PC-9 (cell line): ENCODE data around the gene PHF20. TPM values are rescaled to one million over a fixed set of nuclear protein-coding genes. Genes with fewer than 3 reads are reported as not detected.
A peak's percentile ranks its signal among the peaks of the same experiment; 100 is the strongest.
"Not testable (repeated sequence)": the region's sequence is repeated elsewhere in the genome, so short reads cannot be mapped to it uniquely, and the experiment has no call there.

ENCODE experiments used
- BruUV-seq: library from RNA; stranded (reverse); fragments of 400-500 nt; replicated peaks from 2 replicates; lab custom pipeline; 2021; lab: Mats Ljungman, UMichigan
- CTCF ChIA-PET: fragments of 300-600 bp; sonication (Branson Sonifier 250); formaldehyde crosslinking; loops from one replicate; lab custom pipeline; 2022; ENCODE audit warnings: antibody characterized with exemption; lab: Charles Lee
- POLR2A ChIA-PET: fragments of 300-600 bp; sonication (Branson Sonifier 250); formaldehyde crosslinking; loops from one replicate; lab custom pipeline; 2022; ENCODE audit warnings: antibody characterized with exemption; ENCODE audit not compliant: unreplicated experiment; lab: Charles Lee
- DNase-seq, 2 experiments: peaks; one replicate each; pipeline versions ENCODE4 v3.0.0 to v3.0.0-alpha.2; 2015 to 2022; ENCODE audit warnings: mixed read lengths in 1 of 2
- H2AFZ ChIP-seq: fragments of 200-600 bp; sonication (generic); 2 replicates; pipeline ENCODE4 v1.8.1; 2017; ENCODE audit warnings: antibody characterized with exemption
- H3F3A ChIP-seq: fragments of 200-600 bp; sonication (generic); 2 replicates; pipeline ENCODE4 v1.8.1; 2017; ENCODE audit warnings: antibody characterized with exemption, mild to moderate bottlenecking, low read depth; ENCODE audit not compliant: insufficient read depth
- H3K27ac ChIP-seq: fragments of 200-600 bp; sonication (generic); 2 replicates; pipeline ENCODE4 v1.6.1; 2016; ENCODE audit warnings: mixed run types
- H3K27me3 ChIP-seq: fragments of 200-600 bp; sonication (generic); 2 replicates; pipeline ENCODE4 v1.6.1; 2016; ENCODE audit warnings: low read depth, mixed run types; ENCODE audit not compliant: insufficient read depth
- H3K36me3 ChIP-seq: fragments of 200-600 bp; sonication (generic); 2 replicates; pipeline ENCODE4 v1.6.1; 2016; ENCODE audit warnings: low read depth, mixed run types
- H3K4me1 ChIP-seq: fragments of 200-600 bp; sonication (generic); replicated peaks from 2 replicates; pipeline ENCODE4 v1.6.1; 2016; ENCODE audit warnings: mixed run types; ENCODE audit not compliant: insufficient read depth
- H3K4me2 ChIP-seq: fragments of 200-600 bp; sonication (generic); 2 replicates; pipeline ENCODE4 v1.6.1; 2017; ENCODE audit warnings: mixed run types
- H3K4me3 ChIP-seq: fragments of 200-600 bp; sonication (generic); 2 replicates; pipeline ENCODE4 v1.6.1; 2016; ENCODE audit warnings: mixed run types
- H3K79me2 ChIP-seq: fragments of 200-600 bp; sonication (generic); 2 replicates; pipeline ENCODE4 v1.6.1; 2017; ENCODE audit warnings: low read depth, mixed run types
- H3K9me2 ChIP-seq: fragments of 200-600 bp; sonication (generic); 2 replicates; pipeline ENCODE4 v1.8.1; 2017; ENCODE audit warnings: mild to moderate bottlenecking; ENCODE audit not compliant: insufficient read depth
- H3K9me3 ChIP-seq: fragments of 200-600 bp; sonication (generic); 2 replicates; pipeline ENCODE4 v1.8.1; 2016; ENCODE audit warnings: low read depth; ENCODE audit not compliant: insufficient read depth
- H4K20me1 ChIP-seq: fragments of 200-600 bp; sonication (generic); 2 replicates; pipeline ENCODE4 v1.8.1; 2017; ENCODE audit not compliant: insufficient read depth
- CTCF ChIP-seq: fragments of 200-600 bp; sonication (generic); conservative IDR thresholded peaks from 2 replicates; pipeline ENCODE4 v1.6.1; 2017; ENCODE audit warnings: mixed run types, antibody characterized with exemption, mild to moderate bottlenecking, moderate library complexity
- EZH2 ChIP-seq: fragments of 200-600 bp; sonication (generic); IDR thresholded peaks from 2 replicates; pipeline ENCODE4 v1.8.0; 2017; ENCODE audit warnings: antibody characterized with exemption, low read depth
- intact Hi-C: fragments of 100-400 bp; cut with micrococcal nuclease; formaldehyde crosslinking; loops from one replicate; pipeline ENCODE4 v1.10.0; 2022; ENCODE audit not compliant: unreplicated experiment
- total RNA-seq: library from RNA; stranded (reverse); gene quantifications from 2 replicates; pipeline ENCODE4 v1.2.3, GENCODE V29; 2021

The PHF20 gene
- total RNA-seq, 1 experiment from 2014 or later: 59.8 TPM

GRCh38 chr20:35743693-35744491, 27.9 kb upstream of the PHF20 start:
- Histone ChIP-seq H3K9me3 (no peaks in the 10 kb centered on the region), H3F3A (peaks cover 26% of the 10 kb centered on the region), H3K27me3 (no peaks in the 10 kb centered on the region), H2AFZ (no peak overlapping the region; the same call in 1 of the 2 replicates), H3K4me1 (peaks cover 24% of the 10 kb centered on the region), H3K36me3 (peaks cover 22% of the 10 kb centered on the region), H3K79me2 (peaks cover 44% of the 10 kb centered on the region), H4K20me1 (peaks cover 25% of the 10 kb centered on the region), H3K27ac (peak overlapping the region; percentile 76), H3K9me2 (no peaks in the 10 kb centered on the region), H3K4me3 (peak overlapping the region; percentile 94; the same call in 1 of the 2 replicates), H3K4me2 (peak overlapping the region; percentile 86)
- intact Hi-C loops: loop anchor here (5.0 kb wide), 1 partner anchor 82 kb away; the partner anchor contains the start of genes CPNE1 and RBM12
- CTCF ChIA-PET: interaction anchor here (0.6 to 2.0 kb wide), 3 partner anchors 27 to 211 kb away, joined by 3 to 10 read pairs (median 9); partner anchors contain the start of genes PHF20 and SCAND1
- no TSS peak for BruUV-seq
- no peak for DNase-seq
- TF ChIP-seq EZH2: no peak
- TF ChIP-seq CTCF: no peak
- POLR2A ChIA-PET: interaction anchor here (0.5 to 1.3 kb wide), 6 partner anchors 9 to 361 kb away, joined by 3 to 12 read pairs (median 6); partner anchors contain the start of gene SCAND1

- intact Hi-C loops: loop anchor here (5.0 kb wide), 1 partner anchor 82 kb away; the partner anchor contains the start of genes CPNE1 and RBM12
- CTCF ChIA-PET: interaction anchor here (0.6 kb wide), 1 partner anchor 210 kb away, joined by 3 read pairs; the partner anchor contains the start of gene SCAND1
- H2AFZ ChIP-seq, H3K27ac ChIP-seq, H3K4me2 ChIP-seq, H3K27me3 ChIP-seq, BruUV-seq, H3K4me3 ChIP-seq, H3K9me3 ChIP-seq, DNase-seq, H3K9me2 ChIP-seq: not testable (repeated sequence)
- Histone ChIP-seq H4K20me1 (peaks cover 19% of the 10 kb centered on the region), H3K79me2 (peaks cover 39% of the 10 kb centered on the region), H3K36me3 (peaks cover 17% of the 10 kb centered on the region), H3F3A (peaks cover 22% of the 10 kb centered on the region), H3K4me1 (peaks cover 18% of the 10 kb centered on the region)
- POLR2A ChIA-PET: interaction anchor here (0.5 to 1.3 kb wide), 3 partner anchors 47 to 210 kb away, joined by 3 to 12 read pairs (median 6); partner anchors contain the start of gene SCAND1
These were observed 27.3 kb upstream of the PHF20 start for GRCh38 chr20:35744492-35744841.

GRCh38 chr20:35750611-35751010, 21.2 kb upstream of the PHF20 start:
- CTCF ChIA-PET: no interaction called here
- no peaks in the 10 kb centered on the region for H3K79me2 ChIP-seq
- H3K27ac ChIP-seq: no peak overlapping the region
- no peaks in the 10 kb centered on the region for H3K36me3 ChIP-seq
- H3K4me3 ChIP-seq: no peak overlapping the region
- BruUV-seq: no TSS peak
- no peaks in the 10 kb centered on the region for H3K9me3 ChIP-seq
- H2AFZ ChIP-seq: no peak overlapping the region
- no peaks in the 10 kb centered on the region for H4K20me1 ChIP-seq
- no peaks in the 10 kb centered on the region for H3K9me2 ChIP-seq
- H3K27me3 ChIP-seq: no peaks in the 10 kb centered on the region
- no peak overlapping the region for H3K4me2 ChIP-seq
- TF ChIP-seq CTCF: no peak
- no peak for TF ChIP-seq EZH2
- POLR2A ChIA-PET: no interaction called here
- DNase-seq: no peak
- no peaks in the 10 kb centered on the region for H3F3A ChIP-seq
- no peaks in the 10 kb centered on the region for H3K4me1 ChIP-seq
- intact Hi-C loops: no loop called here
